Pons (tissue), 1 donor: ENCODE measurements around the gene TMEM217.
"Not testable (repeated sequence)": the region's sequence is repeated elsewhere in the genome, so short reads cannot be mapped to it uniquely, and the experiment has no call there.

Experiments used
- DNase-seq: peaks from one replicate; pipeline ENCODE4 v3.0.0-alpha.2; 2016; ENCODE audit warnings: low spot score

Gene TMEM217

GRCh38 chr6:37218061-37218460 lies 39.9 kb downstream of the TMEM217 start:
- no peak for DNase-seq

GRCh38 chr6:37212268-37212667 lies 45.7 kb downstream of the TMEM217 start:
- DNase-seq, result no peak

GRCh38 chr6:37210313-37210968 lies 47.5 kb downstream of the TMEM217 start:
- DNase-seq, result peak; percentile 86

GRCh38 chr6:37209461-37210205 lies 48.3 kb downstream of the TMEM217 start:
- no peak for DNase-seq

GRCh38 chr6:37208793-37209192 lies 49.2 kb downstream of the TMEM217 start:
- DNase-seq, result no peak

GRCh38 chr6:37207903-37208456 lies 50.0 kb downstream of the TMEM217 start:
- DNase-seq, result peak; percentile 76

- DNase-seq, result no peak
Measured at GRCh38 chr6:37206622-37207021, 51.3 kb downstream of the TMEM217 start.

GRCh38 chr6:37205997-37206340 lies 52.0 kb downstream of the TMEM217 start:
- no peak for DNase-seq

- no peak for DNase-seq
Measured at GRCh38 chr6:37205175-37205996, 52.6 kb downstream of the TMEM217 start.

- no peak for DNase-seq
Measured at GRCh38 chr6:37204014-37204751, 53.8 kb downstream of the TMEM217 start.

- no peak for DNase-seq
Measured at GRCh38 chr6:37202788-37203491, 55.0 kb downstream of the TMEM217 start.

GRCh38 chr6:37201726-37202125 lies 56.2 kb downstream of the TMEM217 start:
- DNase-seq, result no peak

GRCh38 chr6:37200085-37200484 lies 57.9 kb downstream of the TMEM217 start:
- no peak for DNase-seq

- not testable (repeated sequence) for DNase-seq
Measured at GRCh38 chr6:37196451-37196850, 61.5 kb downstream of the TMEM217 start.

- not testable (repeated sequence) for DNase-seq
Measured at GRCh38 chr6:37194886-37195285, 63.1 kb downstream of the TMEM217 start.

GRCh38 chr6:37192666-37193065 lies 65.3 kb downstream of the TMEM217 start:
- no peak for DNase-seq

GRCh38 chr6:37190159-37190535 lies 67.8 kb downstream of the TMEM217 start:
- no peak for DNase-seq

- DNase-seq, result no peak
Measured at GRCh38 chr6:37188962-37189510, 68.9 kb downstream of the TMEM217 start.

- no peak for DNase-seq
Measured at GRCh38 chr6:37187321-37188022, 70.5 kb downstream of the TMEM217 start.
